ENCODE measurements around the gene LZTS3. TPM values are rescaled to one million over a fixed set of nuclear protein-coding genes. Genes with fewer than 3 reads are reported as not detected.
"Not testable (repeated sequence)": the region's sequence is repeated elsewhere in the genome, so short reads cannot be mapped to it uniquely, and the experiment has no call there.

The LZTS3 gene
- polyA plus RNA-seq, 1 donor: 13.7 TPM

DNA sequence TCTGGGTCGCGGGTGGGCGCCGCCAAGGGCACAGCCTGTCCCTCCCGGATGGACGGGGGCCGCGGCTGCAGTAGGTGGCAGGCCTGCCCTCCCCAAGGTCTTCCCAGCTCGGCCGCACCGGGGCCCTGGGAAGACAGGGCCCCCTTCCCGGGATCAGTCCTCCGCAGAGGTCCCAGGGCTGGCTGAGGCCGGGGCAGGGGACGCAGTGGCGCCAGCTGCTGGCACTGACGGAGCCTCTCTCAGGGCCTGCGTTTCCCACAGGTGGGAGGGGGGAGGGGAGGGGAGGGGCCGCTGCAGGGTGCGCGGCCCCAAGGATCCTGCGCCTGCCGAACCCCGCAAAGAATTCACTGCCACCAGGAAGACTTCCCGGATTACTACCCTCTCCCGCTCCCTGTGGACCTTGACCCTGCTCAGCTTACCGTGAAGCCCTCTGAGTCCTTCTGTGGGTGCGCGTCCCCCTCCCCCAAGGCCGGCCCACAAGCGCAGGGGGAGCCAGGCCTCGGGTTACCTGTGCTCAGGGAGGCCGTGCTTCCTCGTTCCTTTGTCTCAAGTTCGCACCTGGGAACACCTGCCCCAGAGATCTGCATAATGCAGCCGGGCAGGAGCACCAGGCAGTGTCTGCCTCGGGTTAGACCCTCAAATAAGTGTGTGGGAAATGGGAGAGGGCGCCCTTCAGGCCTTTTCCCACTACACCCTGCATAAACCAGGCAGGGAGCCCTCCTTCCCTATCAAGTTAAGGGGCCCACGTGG, 5.1 kb downstream of the LZTS3 start:
- no peak for DNase-seq

GRCh38 chr20:3167738-3168078, 5.6 kb downstream of the LZTS3 start:
- DNase-seq: no peak

- no peak for DNase-seq
These were observed 6.4 kb downstream of the LZTS3 start for GRCh38 chr20:3166913-3167342.

GRCh38 chr20:3166338-3166912, 6.9 kb downstream of the LZTS3 start:
- DNase-seq: no peak

GRCh38 chr20:3165473-3166337, 7.6 kb downstream of the LZTS3 start:
- no peak for DNase-seq

DNA sequence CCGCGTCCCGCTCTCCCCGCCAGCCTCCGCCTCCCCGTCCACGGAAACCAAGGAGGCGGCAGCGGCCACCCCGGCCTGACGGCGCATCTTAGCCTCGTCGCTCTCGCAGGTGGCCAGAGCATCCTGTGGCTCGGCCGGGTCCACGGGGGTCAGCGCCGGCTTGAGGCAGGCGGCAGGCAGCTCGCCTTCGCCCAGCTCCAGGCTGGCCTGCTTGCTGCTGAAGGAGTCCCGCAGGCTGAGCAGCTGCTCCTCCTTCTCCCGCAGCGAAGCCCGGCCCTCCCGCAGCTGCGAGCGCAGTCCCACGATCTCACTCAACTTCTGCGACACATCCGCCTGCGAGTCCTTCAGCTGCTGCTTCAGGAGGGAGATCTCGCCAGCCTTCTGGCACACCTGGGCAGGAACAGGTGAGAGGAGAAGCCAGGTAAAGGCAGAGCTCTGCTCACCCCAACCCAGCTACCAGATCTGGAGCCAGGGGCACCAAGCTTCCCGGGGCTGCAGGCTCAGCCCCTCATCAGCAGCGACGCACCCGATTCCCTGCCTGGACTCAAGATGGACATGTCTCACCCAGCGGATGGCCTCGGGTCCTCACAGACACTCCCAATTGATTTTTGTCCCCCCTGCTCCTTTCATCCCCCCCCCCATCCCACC, 8.5 kb downstream of the LZTS3 start:
- no peak for DNase-seq

- no peak for DNase-seq
These were observed 9.1 kb downstream of the LZTS3 start for GRCh38 chr20:3164043-3164762.

- no peak for DNase-seq
These were observed 10.0 kb downstream of the LZTS3 start for GRCh38 chr20:3163099-3164042.

DNA sequence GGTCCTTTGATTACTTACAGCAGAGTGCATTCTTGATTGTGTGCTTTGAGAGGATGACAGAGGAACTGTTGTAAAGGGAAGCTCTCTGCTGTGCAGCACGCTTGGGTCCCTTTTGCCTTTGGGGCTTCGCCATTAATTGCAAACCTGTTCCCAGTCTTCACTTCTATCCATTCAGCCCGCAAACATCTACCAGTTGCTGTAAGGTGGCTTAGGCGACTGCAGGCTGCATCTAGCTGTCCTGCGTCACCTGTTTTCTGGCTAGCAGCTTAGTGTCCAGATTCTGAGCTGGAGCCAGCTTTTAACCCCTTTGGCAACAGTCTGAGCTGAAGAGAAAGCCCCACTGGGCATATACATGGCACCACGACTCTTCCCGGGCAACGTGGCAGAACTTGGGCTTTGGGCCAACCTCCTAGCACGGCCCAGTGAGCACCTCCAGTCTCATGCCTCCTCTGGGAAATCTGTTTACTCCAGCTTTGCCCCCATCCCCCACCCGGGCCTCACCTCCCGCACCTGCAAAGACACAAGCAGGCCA, 11.2 kb downstream of the LZTS3 start:
- no peak for DNase-seq

DNA sequence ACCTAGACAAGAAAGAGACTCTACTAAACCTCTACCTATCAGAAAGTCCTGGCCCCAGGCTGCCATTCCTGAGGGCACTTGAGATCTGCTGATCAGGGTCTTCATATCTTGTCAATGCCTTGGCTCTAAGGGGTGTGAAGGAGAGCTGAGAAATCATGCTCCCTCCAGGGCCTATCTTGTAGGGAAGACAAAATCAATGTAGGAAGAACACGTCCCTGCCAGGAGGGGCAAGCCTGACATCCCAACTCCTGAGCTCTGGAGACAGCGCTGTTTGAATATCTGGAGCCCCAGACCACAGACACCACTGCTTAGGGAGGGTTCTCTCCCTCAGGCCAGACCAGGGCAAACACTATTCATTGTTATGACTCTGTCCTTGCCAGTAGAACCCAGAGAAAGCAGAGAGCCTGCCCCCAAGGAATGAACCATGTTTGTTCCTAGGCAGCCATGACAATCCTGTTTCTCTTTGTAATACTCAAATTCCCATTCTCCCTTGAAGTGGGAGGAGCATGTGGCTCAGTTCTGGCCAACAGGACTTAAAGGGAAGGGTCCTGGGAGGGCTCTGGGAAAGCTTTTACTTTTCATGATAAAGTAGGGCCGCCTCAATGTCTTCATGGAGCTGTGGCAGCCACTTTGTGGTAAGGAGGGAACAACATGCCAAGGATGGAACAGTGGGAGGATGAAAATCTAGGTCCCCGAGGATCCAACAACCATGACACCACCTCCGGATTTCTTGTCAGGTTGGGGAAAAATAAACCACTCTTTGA, 11.9 kb downstream of the LZTS3 start:
- no peak for DNase-seq

- DNase-seq: no peak
These were observed 12.9 kb downstream of the LZTS3 start for GRCh38 chr20:3160418-3160817.

DNA sequence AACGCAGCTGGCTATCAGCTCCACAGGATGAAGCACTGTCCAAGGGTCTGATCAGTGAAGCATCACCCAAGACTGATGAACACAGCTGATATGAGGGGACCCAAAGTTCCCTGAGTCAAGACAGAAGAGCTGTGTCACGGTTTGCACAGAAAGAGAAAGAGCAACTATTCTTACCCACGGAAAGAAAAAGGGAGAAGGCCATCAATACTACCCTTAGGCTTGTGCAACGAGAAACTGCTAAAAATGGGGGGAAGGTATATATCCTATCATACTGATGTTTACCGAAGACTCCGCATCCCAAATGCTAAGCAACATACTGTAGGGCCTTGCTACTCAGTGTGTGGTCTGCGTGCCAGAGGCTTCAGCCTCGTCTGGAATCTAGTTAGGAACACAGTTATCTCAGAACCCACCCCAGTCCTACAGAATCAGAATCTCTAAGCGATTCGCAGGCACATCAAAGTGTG, 14.3 kb downstream of the LZTS3 start:
- no peak for DNase-seq

GRCh38 chr20:3157817-3158216, 15.5 kb downstream of the LZTS3 start:
- no peak for DNase-seq

DNA sequence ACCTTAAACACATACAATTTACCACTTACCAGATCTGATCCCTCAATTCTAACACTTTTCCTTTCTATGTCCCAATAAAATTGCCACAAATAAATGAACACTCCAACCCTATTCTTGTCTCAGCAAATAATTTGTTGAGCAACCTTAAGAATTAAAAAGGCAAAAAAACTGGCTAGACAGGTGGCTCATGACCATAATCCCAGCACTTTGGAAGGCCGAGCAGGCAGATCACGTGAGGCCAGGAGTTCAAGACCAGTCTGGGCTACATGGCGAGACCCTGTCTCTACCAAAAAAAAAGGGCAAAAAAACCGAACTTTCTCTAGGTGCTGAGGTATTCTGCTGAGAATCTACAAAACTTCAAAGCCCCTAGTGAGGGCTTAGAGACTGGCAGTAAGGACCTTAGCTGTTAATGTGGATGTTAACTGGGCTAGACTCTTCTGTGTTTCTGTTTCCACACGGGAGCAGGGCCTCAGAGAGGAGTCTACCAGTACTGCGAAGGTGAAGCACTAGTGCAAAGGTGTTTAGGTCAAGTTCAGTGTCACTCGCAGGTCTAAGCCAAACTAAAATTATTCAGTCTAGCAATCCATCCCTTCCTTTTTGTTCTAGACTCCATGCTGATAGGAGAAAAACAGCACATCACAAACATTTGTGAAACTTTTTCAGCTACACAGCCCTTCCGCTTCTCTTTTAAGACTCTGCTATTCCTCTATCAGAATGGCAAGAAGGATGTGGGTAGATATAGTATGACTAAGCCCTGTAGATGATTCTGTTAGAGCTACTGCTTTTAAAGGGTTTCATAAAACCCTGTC, 16.3 kb downstream of the LZTS3 start:
- no peak for DNase-seq

DNA sequence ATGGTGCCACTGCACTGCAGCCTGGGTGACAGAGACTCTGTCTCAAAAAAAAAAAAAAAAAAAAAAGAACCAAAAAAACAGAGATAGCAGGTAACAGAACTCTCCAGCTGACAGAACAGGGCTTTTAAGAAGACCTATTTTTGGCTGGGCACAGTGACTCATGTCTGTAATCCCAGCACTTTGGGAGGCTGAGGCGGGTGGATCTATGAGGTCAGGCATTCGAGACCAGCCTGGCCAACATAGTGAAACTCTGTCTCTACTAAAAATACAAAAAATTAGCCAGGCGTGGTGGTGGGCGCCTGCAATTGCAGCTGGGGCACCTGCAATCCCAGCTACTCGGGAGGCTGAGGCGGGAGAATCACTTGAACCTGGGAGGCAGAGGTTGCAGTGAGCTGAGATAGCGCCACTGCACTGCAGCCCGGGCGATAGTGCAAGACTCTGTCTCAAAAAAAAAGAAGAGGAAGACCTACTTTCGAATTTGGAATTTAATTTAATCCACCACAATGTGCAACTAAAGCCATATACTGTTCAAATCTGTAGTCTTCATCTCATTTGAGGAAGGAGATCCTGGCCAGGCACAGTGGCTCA, 21.2 kb downstream of the LZTS3 start:
- DNase-seq: not testable (repeated sequence)

- DNase-seq: no peak
These were observed 22.4 kb downstream of the LZTS3 start for GRCh38 chr20:3150908-3151307.

GRCh38 chr20:3146732-3147341, 26.5 kb downstream of the LZTS3 start:
- no peak for DNase-seq

- DNase-seq: no peak
These were observed 31.6 kb downstream of the LZTS3 start for GRCh38 chr20:3141757-3142156.
